GM19463 (cell line): ENCODE data around the gene SERP1.

Source experiments
- ATAC-seq: cut with Tn5 transposase; IDR thresholded peaks from one replicate; pipeline ENCODE4 v1.9.1; 2021; ENCODE audit warnings: mild to moderate bottlenecking, moderate library complexity; ENCODE audit not compliant: unreplicated experiment

The SERP1 gene

DNA sequence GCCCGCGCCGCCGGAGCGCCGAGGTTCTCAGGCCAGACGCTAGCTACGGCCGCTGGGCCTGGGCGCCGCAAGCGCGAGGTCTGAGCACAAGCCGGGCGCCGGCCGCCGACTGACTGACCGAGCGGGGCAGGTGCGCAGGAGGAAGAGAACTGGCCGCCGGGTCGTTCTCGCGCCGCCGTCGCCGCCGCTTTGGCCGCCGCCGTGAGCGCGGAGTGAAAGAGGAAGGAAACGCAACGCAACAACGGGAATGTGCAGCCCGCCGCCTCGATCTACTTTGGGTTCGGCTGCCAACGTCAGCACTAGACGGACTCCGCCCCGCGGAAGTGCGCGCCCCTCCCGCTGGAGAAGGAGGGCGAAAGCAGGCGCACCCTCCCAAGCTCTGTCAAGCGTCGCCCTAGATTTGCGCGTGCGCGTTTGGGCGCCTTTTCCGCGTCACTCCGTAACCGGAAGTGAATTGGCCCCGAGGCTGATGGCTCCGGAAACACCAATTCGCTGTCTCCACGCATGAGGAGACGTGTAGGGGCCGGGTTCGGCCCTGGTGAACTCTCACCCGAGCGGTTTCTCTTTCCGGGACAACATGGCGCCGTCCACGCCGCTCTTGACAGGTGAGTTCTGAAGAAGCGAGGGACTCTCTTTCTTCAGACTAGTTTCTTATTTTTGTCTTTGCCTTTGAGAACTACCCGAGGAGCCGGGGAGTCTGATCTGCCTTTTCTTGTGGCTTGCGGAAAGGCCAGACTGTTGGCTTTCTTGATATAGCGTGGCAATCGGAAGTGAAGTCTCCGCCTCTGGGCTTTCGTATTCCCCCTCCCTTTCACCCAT, at the start of gene SERP1, which contains the start of gene EIF2A:
Gene SERP1, minus strand, starts transcription at position 271 of the 819 bp plus-strand sequence. CDS start 361 bp downstream, outside the sequence.
Gene EIF2A, plus strand, starts transcription at position 562 of the 819 bp plus-strand sequence. Its CDS starts 16 bp downstream, at position 578.
- peak; percentile 86 for ATAC-seq

DNA sequence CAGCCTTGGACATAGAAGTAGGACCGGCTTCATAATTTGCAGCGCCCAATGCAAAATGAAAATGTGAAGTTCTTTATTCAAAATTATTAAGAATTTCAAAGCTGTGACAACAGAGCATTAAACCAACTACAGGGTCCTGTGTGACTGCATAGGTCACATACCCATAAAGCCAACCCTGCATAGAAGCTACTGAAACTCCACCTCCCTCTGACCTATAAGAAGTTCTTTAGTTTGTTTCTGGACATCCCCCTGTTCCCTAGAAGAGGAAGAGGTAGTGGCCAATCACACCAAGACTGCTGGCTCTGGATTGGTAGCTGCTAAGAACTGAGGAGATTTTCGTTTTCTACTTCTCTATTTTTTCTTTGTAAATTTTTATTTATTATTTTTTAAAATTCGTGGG, 47.9 kb upstream of the SERP1 start:
- ATAC-seq, result no peak

DNA sequence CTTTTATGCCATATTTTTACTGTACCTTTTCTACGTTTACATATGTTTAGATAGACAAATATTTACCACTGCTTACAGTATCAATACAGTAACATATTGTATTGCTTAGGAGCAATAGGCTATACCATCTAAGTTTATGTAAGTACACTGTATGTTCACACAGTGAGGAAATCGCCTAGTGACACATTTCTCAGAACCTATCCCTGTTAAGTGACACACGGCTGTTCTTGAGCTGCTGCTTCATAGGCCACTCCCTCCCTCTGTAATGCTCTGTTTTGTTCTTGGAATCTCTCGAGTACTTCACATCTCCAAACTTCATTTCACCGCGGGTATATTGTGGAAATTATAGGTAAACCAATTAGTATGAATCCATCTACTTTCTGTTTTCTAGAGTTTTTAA, 43.5 kb upstream of the SERP1 start:
- no peak for ATAC-seq

- ATAC-seq, result no peak
Observed at GRCh38 chr3:150588027-150588830, 41.9 kb upstream of the SERP1 start.

- peak; percentile 50 for ATAC-seq
Observed at GRCh38 chr3:150583028-150583427, 36.7 kb upstream of the SERP1 start.

DNA sequence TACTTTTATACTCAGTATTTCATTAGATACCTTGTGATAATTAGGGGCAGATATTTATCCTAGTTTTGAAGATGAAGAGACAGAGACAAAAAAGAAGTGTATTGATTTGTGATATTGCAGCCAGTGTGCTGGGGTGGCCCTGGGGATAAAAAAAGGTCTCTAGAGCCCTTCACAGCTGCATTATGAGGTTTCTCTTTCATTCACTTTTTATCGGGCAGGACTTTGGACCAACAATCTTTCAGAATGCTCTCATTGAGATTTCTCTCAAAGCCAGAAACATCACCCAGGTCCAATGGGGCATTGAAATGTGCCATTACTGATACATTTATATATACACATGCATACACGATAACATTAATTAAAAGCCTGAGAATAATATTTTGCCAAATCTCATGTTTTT, 36.3 kb upstream of the SERP1 start:
- ATAC-seq, result peak; percentile 67

DNA sequence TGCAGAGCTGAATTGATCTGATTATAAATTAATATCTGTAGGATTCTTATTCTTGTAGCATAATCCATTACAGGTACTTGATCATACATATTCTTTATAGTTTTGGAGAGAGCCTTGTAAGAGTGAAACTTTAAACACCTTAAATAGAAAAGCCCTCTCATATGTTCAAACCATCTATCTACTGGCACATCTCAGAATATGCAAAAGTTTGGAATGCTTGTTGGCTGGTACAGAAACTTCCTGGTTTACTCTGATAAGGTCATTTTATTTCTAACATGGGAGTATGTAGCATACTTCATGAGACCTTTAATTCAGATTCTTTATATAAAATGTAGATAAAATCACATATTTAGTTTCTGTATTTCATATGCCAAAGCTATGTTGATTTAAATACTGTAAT, 34.9 kb upstream of the SERP1 start:
- ATAC-seq, result no peak

DNA sequence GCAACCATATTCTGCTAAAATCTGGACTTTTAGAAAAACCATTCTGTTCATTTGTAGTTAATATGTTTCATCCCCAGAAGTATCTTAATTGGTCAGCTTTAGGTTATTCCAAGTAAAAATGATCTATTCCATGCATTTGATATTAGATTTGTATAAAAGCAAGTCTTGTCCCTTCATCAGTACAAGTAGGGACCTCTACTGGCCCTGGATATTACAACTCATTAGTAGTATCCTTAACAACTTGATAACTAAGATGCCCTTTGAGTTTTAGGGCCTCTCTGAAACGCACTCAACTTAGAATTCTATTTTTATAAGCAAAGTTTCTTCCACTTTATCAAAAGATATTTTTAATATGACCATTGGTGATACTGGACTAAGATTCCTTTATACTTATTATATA, 31.6 kb upstream of the SERP1 start:
- no peak for ATAC-seq

DNA sequence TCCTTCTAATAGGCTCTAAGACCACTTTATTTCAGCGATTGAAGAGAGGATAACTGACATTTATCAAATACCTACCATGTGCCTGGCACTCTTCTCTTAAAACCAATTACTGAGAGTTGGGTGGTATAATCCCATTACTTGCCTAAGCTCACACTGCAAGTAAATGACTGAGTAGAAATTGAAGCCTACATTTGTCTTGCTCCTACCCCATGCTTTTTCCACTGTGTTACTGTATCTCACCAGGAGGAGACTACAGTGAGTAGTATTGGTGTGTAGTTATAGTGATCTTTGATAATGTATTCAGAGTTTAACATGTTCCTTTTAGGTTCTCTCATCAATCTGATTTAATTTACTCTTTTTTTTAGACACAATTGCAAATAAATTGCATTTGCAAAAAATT, 21.0 kb upstream of the SERP1 start:
- no peak for ATAC-seq

DNA sequence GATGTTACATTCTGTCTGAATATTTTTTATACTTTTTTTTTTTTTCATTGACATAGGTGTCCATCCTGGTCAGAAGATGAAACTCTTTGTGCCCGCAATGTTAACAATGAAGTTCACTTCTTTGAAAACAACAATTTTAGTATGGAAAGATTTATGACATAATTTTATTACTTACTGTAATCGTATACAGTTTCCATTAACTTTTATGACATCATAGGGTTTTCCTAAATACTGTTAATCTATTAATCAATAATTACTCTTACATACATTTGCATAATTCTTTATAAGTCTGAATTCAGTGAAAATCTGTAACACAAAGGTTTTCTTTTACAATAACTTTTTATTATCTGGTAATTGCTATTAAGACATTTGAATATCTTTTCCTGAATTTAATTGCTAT, 17.9 kb upstream of the SERP1 start:
- ATAC-seq, result no peak

- ATAC-seq, result no peak
Observed at GRCh38 chr3:150557725-150558124, 11.4 kb upstream of the SERP1 start.

- ATAC-seq, result no peak
Observed at GRCh38 chr3:150556792-150557191, 10.5 kb upstream of the SERP1 start.

DNA sequence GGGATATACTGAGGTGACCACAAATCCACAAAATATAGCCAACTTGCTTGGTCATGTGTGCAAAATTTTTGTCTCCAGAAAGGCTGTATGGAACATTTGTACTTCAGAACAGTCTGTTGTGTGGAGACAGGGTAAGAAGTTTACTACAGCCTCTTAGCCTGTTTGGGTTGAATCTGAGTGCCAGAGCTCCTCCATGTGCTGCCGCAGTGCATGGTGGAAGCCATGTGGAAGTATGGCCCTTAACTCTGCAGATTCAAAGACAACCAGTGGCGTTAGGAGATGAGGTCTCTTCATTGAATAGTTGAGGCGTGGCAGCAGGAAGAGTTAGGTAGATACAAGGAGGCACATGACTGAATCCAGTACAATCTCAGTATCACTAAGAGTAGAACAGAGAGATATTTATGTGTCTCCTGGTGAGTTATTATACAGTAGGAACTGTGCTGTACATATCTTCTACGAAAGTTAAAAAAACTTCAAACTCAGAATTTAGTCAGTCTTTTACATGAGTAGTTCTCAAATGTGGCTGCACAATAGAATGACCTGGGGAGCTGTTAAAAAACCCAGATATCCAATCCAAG, 9.7 kb upstream of the SERP1 start:
- no peak for ATAC-seq

GRCh38 chr3:150547045-150547741, 897 bp upstream of the SERP1 start:
- no peak for ATAC-seq

DNA sequence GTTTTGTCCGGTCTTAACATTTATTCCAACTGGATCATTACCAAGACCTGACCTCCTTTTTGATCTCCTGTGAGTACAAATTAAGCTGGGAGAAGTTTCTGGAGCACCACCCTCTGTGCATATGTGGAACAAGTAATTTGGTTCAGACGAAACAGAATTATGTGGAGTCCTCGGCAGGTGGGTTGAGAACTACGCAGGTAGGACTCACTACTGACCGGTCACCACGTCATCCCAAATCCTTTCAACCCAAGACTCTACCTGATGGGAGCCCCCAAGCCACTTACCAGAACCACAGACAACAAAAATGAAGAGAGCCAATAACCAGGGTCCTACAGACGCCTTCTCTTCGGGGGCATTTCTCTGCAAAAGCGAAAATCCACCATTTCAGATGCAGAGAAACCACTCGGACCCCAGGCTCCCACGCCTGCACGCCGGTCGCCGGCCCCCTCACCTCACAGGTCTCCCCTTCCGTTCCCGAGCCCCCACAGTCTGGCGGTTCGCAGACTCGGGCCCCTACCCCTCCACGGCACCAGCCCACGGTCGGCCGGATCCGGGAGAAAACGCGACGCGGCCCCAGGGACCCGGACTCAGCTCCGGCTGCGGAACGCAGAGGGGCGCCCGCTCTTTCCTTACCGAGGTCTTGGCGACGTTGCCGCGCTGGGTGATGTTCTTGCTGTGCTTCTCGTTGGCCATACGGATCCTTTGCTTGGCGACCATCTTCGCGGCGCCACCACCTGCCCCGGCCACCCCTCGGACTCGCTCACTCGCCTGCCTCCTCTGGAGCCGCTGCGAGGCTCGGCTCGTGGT, 674 bp downstream of the SERP1 start:
- no peak for ATAC-seq

DNA sequence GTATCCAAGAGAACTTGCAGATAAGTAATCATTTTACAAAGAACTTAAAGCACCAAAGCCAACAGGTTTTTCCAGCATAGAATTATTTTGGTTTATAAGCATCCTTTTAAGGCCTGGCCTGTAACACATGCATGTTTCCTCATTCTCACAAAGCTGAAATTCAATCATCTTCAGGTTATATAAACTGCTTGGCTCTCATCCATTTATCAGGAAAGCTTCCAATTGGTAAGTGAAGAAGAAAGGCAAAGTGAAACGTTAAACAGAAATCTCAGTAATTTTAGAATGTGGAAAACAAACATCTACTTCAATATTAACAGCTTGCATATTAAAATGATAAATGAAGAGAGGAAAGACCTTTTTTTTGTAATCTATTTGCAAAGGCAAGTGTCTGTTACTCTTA, 1.6 kb downstream of the SERP1 start:
- no peak for ATAC-seq

GRCh38 chr3:150544041-150544440, 2.3 kb downstream of the SERP1 start:
- no peak for ATAC-seq

DNA sequence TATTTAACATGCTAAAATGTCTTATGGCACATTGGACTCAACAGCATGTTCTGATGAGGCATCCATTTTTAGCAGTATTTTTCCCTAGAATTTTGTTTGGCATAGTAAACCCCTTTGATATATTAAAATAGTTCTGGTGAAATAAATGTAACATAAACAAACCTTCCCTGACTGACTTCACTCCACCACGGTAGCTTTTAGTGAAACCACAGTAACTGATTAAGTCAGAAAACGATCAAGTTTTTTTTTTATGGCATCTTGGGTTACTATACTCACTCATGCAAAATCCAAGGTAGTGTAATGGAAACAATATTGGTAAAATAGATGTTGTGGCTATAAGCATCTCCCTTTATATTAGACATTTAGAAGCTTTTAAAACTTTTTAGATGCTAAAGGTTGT, 2.8 kb downstream of the SERP1 start:
- no peak for ATAC-seq

- ATAC-seq, result no peak
Observed at GRCh38 chr3:150543128-150543527, 3.2 kb downstream of the SERP1 start.

- no peak for ATAC-seq
Observed at GRCh38 chr3:150540991-150541390, 5.3 kb downstream of the SERP1 start.
